ENCODE measurements around the gene FRMD4A.
A peak's percentile ranks its signal among the peaks of the same experiment; 100 is the strongest.

FRMD4A gene

DNA sequence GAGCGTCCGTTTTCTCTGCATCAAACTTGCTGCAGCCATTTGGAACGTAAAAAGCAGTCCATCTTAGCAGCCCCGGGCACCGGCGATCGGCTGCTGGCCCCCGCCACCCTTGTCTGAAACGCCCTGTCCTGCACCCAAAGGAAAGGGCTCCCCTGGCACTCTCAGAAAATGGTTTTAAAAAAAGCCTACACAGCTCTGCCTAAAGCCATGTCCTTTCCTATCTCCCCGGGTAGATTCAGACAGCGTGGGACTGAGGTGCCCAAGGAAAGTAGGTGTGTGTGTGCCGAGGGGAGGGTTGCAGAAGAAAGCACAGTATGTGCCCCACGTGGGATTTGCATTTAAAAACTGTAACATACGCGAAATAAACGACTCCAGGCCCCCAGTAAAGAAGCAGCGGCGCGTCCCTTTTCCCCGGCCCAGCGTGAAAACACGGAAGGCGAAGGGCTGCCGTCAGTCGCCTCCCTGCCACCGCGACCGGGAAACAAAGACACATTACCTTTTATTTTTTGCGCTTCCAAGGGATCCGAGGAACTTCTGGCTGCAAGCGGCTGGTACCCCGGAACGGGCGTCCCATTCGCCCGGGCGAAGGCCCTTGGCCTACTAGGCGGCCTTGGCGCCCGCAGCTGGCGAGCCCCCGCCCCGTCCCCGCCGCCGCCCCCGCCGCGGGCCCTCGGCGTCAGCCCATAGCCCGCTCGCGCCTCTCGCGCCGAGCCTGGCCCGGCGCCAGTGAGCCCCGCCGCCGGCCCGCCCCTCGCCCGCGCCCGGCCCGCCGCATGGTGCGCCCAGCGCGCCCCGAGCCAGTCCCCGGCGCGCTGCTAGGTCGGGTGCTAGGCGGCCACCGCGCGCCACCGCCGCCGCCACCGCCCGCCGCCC is 439.4 kb downstream of the FRMD4A start:
- peak overlapping the region; percentile 49 for H3K4me3 ChIP-seq (ENCODE audit: insufficient read depth, low read depth, low read length, poor library complexity, severe bottlenecking)
- H3K4me1 ChIP-seq (ENCODE audit: control insufficient read depth, insufficient read depth, low read length, poor library complexity, severe bottlenecking): peaks cover 12% of the 10 kb centered on the region
- H3K27ac ChIP-seq (ENCODE audit: insufficient read depth, low read length, poor library complexity, severe bottlenecking): no peak overlapping the region
- no peaks in the 10 kb centered on the region for H3K36me3 ChIP-seq (ENCODE audit: control insufficient read depth, insufficient read depth, low read length)
- peaks cover 22% of the 10 kb centered on the region for H3K27me3 ChIP-seq (replicated peaks; ENCODE audit: control insufficient read depth, insufficient read depth, low read length, poor library complexity, severe bottlenecking)
- DNase-seq: no peak
- no peaks in the 10 kb centered on the region for H3K9me3 ChIP-seq (ENCODE audit: control insufficient read depth, low read length)

DNA sequence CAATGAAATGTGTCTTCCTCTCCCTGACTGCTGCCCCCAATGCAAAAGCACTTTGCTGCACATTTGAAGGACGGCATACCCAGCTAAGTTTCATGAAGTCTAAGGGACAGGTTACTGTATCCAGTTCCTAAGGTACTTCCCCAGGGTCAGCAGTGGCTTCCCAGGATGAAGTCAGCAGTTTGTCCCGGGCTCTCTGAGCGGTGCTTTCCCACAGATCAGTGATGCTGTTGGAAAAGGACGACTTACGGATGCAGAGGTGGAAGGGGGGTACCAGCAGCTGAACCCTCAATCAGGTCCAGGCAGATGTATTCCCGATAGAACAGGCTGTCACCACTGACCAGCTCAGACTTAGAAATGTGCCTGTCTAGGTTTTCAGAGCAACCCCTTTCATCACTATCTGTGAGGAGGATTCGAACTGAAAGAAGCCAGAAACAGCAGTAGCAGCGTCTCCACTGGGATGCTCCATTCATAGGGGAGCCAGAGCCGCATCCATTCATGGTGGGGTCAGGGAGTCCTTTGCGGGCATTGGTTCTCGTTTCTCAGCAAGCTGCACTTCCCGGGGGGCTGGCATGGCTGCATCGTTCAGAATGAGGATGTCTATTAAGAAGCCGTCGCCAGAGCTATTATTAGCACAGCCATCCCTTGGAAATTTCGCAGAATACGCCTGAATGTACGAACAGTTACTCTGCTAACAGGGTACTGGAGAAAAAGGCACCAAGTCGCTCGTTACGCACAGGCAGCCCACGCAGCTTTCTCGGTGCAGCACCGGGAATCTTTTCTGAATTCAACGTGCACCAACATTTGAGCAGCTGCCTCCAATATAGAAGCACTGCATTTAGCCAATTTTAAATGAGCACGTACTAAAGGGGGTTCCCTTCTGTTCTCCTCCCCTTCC is 440.2 kb downstream of the FRMD4A start:
- Histone ChIP-seq H3K4me1 (ENCODE audit: control insufficient read depth, insufficient read depth, low read length, poor library complexity, severe bottlenecking) (peaks cover 12% of the 10 kb centered on the region), H3K27ac (ENCODE audit: insufficient read depth, low read length, poor library complexity, severe bottlenecking) (no peak overlapping the region), H3K27me3 (replicated peaks; ENCODE audit: control insufficient read depth, insufficient read depth, low read length, poor library complexity, severe bottlenecking) (peaks cover 22% of the 10 kb centered on the region), H3K4me3 (ENCODE audit: insufficient read depth, low read depth, low read length, poor library complexity, severe bottlenecking) (peak overlapping the region; percentile 49), H3K36me3 (ENCODE audit: control insufficient read depth, insufficient read depth, low read length) (no peaks in the 10 kb centered on the region), H3K9me3 (ENCODE audit: control insufficient read depth, low read length) (no peaks in the 10 kb centered on the region)
- no peak for DNase-seq

DNA sequence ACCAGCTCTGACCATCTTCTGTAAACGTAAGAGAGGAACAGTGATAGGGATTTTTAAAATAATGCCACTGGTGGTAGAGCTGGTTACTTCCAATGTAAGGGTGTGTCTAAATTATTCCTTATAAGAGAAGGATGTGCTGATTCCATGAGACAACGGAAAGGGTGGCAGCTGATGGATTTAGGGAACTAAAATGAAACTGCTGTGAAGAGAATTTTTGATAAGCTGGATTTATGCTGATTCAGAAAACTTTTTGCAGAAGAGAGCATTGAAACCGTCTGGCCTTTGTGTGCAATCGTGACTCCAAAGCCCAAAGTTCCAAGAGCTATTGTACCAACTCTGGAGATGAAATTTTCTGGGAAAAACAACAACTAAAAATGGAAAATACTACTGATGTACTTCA is 443.0 kb downstream of the FRMD4A start:
- H3K9me3 ChIP-seq (ENCODE audit: control insufficient read depth, low read length): no peaks in the 10 kb centered on the region
- H3K4me3 ChIP-seq (ENCODE audit: insufficient read depth, low read depth, low read length, poor library complexity, severe bottlenecking): no peak overlapping the region
- peaks cover 22% of the 10 kb centered on the region for H3K27me3 ChIP-seq (replicated peaks; ENCODE audit: control insufficient read depth, insufficient read depth, low read length, poor library complexity, severe bottlenecking)
- H3K4me1 ChIP-seq (ENCODE audit: control insufficient read depth, insufficient read depth, low read length, poor library complexity, severe bottlenecking): peaks cover 12% of the 10 kb centered on the region
- DNase-seq: no peak
- no peaks in the 10 kb centered on the region for H3K36me3 ChIP-seq (ENCODE audit: control insufficient read depth, insufficient read depth, low read length)
- no peak overlapping the region for H3K27ac ChIP-seq (ENCODE audit: insufficient read depth, low read length, poor library complexity, severe bottlenecking)

DNA sequence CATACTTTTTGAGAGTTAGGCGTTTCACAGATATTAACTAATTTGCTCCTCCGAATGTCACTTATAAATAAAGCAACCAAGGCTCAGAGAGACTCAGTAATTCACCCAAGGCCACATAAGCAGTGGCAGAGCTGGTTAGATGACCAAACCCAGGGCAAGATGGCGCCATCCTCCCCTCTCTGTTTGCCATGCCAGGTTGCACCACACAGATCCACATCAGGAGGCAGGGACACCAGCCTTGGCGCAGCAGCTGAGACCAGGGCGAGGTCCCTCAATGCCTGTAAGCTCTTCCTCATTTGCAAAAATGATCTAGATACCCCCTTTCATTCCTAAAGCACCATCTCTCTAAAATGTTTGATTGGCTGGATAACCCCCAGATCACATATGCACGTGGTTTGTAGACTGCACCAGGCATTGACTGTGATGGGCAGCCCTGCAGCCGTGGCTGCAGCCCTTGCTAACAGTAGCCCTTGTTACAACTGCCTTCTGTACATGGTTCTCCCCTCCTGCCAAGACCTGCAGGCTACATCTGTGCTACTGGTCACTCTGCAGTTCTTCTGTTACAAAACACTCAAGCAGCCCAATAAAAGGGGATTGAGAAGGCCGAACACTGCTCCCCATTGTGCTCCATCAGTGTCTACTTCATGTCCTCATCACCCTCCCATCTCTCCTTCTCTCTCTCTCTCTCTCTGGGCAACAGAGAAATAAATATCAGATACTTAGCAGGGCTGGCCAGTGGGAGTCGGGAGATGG is 445.3 kb downstream of the FRMD4A start:
- H3K27me3 ChIP-seq (replicated peaks; ENCODE audit: control insufficient read depth, insufficient read depth, low read length, poor library complexity, severe bottlenecking): peaks cover 7% of the 10 kb centered on the region
- H3K36me3 ChIP-seq (ENCODE audit: control insufficient read depth, insufficient read depth, low read length): no peaks in the 10 kb centered on the region
- no peak overlapping the region for H3K27ac ChIP-seq (ENCODE audit: insufficient read depth, low read length, poor library complexity, severe bottlenecking)
- no peaks in the 10 kb centered on the region for H3K9me3 ChIP-seq (ENCODE audit: control insufficient read depth, low read length)
- H3K4me1 ChIP-seq (ENCODE audit: control insufficient read depth, insufficient read depth, low read length, poor library complexity, severe bottlenecking): no peaks in the 10 kb centered on the region
- DNase-seq: no peak
- no peak overlapping the region for H3K4me3 ChIP-seq (ENCODE audit: insufficient read depth, low read depth, low read length, poor library complexity, severe bottlenecking)

DNA sequence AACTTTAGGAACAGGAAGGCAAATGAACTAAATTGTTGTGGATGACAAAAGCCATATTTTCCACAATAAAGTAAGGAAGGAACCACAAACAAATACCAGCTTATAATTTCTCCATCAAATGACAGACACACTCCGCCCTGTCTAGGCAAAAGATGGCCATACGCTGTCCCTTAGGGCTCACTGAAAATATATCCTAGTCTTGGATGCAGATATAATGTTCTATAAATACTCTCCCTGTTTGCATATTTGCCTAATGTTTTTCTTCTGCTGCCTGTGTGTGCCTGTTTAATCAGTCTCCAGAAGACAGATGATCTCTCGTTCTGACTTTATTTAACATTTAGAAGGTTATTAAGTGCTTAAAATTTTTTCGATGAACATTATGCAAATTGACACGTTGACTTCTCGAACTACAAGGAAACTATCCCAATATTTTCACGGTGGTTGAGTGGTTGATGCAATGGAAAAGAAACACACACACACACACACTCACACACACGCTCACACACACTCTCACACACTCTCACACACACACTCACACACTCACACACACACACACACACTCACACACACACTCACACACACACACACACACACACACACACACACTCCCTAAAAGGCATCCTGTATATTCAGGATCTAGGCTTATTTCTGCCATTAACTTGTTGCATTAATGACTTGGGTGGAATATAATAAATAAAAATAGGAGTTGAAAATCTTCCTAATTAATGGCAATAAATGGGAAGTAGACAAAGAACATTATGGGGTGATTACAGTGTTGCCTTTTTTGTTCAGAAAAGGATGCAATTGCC is 446.9 kb downstream of the FRMD4A start:
- no peak for DNase-seq
- no peak overlapping the region for H3K27ac ChIP-seq (ENCODE audit: insufficient read depth, low read length, poor library complexity, severe bottlenecking)
- no peak overlapping the region for H3K4me3 ChIP-seq (ENCODE audit: insufficient read depth, low read depth, low read length, poor library complexity, severe bottlenecking)
- H3K36me3 ChIP-seq (ENCODE audit: control insufficient read depth, insufficient read depth, low read length): no peaks in the 10 kb centered on the region
- no peaks in the 10 kb centered on the region for H3K9me3 ChIP-seq (ENCODE audit: control insufficient read depth, low read length)
- H3K4me1 ChIP-seq (ENCODE audit: control insufficient read depth, insufficient read depth, low read length, poor library complexity, severe bottlenecking): no peaks in the 10 kb centered on the region
- no peaks in the 10 kb centered on the region for H3K27me3 ChIP-seq (replicated peaks; ENCODE audit: control insufficient read depth, insufficient read depth, low read length, poor library complexity, severe bottlenecking)

DNA sequence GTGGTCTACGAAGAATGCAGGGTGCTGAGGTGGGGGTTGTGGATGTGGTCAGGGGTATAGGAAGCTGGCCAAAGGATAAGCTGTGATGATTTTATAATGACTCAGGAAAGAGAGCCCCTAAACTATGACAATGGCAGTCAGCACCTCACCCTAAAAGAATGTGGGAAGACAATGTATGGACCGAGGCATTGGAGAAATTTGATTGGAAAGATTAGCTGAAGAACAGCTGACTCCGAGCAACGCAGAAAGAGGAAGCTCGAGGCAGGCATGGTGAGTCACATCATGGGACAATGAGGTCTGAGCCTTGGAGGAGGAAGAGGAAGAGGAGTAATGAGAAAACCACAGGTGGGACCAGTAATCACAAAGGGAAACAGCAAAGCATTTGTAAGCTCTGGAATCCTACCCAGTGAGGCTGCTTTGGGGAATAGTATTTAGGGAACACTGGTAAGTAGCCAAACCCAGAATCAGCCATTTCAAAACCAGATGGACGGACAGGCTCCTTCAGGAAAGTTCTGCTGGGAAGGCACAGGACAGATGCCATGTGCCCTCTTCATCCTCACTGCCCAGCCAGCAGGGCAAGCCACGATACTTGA is 448.5 kb downstream of the FRMD4A start:
- no peaks in the 10 kb centered on the region for H3K36me3 ChIP-seq (ENCODE audit: control insufficient read depth, insufficient read depth, low read length)
- no peak overlapping the region for H3K27ac ChIP-seq (ENCODE audit: insufficient read depth, low read length, poor library complexity, severe bottlenecking)
- H3K9me3 ChIP-seq (ENCODE audit: control insufficient read depth, low read length): no peaks in the 10 kb centered on the region
- H3K4me3 ChIP-seq (ENCODE audit: insufficient read depth, low read depth, low read length, poor library complexity, severe bottlenecking): no peak overlapping the region
- DNase-seq: no peak
- no peaks in the 10 kb centered on the region for H3K4me1 ChIP-seq (ENCODE audit: control insufficient read depth, insufficient read depth, low read length, poor library complexity, severe bottlenecking)
- no peaks in the 10 kb centered on the region for H3K27me3 ChIP-seq (replicated peaks; ENCODE audit: control insufficient read depth, insufficient read depth, low read length, poor library complexity, severe bottlenecking)

DNA sequence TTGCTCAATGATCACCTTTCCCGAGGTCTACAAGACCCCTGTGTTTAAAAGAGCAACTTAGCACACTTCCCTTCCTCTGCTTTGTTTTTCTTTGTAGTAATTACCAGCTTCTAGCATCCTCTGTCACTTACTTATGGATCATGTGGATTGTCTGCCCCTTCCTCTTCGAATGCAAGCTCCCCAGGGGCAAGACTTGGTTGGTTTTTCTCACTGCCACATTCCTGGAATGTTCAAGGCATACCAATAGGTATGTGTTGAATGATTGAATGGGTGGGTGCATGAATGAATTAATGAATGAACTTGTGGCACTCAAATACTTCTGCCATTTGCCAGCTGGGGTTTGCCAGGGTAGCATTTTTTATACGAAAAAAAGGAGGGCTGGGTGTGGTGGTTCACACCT is 450.0 kb downstream of the FRMD4A start:
- DNase-seq: no peak
- H3K36me3 ChIP-seq (ENCODE audit: control insufficient read depth, insufficient read depth, low read length): no peaks in the 10 kb centered on the region
- no peaks in the 10 kb centered on the region for H3K27me3 ChIP-seq (replicated peaks; ENCODE audit: control insufficient read depth, insufficient read depth, low read length, poor library complexity, severe bottlenecking)
- no peak overlapping the region for H3K4me3 ChIP-seq (ENCODE audit: insufficient read depth, low read depth, low read length, poor library complexity, severe bottlenecking)
- H3K9me3 ChIP-seq (ENCODE audit: control insufficient read depth, low read length): no peaks in the 10 kb centered on the region
- no peaks in the 10 kb centered on the region for H3K4me1 ChIP-seq (ENCODE audit: control insufficient read depth, insufficient read depth, low read length, poor library complexity, severe bottlenecking)
- H3K27ac ChIP-seq (ENCODE audit: insufficient read depth, low read length, poor library complexity, severe bottlenecking): no peak overlapping the region

DNA sequence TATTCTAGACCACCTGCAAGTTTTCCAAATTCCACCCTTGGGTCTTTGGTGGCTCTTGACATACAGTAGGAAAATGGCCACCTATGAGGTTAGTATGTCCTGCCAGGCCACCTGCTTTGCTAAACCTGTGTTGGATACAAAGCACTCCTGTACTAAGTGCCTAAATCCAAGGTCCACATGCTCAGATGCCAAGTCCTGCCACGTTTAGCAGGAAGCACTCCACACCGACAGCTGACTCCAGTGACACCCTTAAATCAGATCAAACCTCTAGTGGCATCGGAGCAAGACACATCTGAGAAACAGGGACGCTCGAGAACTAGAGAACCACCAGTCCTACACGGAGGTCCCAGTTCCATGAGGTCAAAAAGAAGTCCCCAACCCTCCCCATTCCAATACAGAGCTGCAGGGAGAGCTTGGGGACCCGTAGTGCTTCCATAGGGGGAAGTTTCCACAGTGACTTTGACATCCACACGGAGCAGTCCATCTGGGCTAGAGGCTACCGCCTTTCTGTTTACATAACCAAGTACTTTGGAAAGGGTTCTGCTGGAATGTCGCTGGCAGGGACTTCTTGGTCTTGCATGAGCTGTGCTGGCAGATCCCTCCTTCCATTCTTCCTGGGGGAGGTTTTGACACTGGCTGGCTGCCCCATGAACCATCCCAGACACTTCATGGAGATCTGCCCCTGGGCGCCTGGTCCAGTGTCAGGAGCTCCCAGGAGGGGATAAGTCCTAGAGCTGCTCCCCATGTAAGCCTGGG is 453.4 kb downstream of the FRMD4A start:
- Histone ChIP-seq H3K27ac (ENCODE audit: insufficient read depth, low read length, poor library complexity, severe bottlenecking) (no peak overlapping the region), H3K27me3 (replicated peaks; ENCODE audit: control insufficient read depth, insufficient read depth, low read length, poor library complexity, severe bottlenecking) (no peaks in the 10 kb centered on the region), H3K36me3 (ENCODE audit: control insufficient read depth, insufficient read depth, low read length) (no peaks in the 10 kb centered on the region), H3K4me3 (ENCODE audit: insufficient read depth, low read depth, low read length, poor library complexity, severe bottlenecking) (no peak overlapping the region), H3K9me3 (ENCODE audit: control insufficient read depth, low read length) (no peaks in the 10 kb centered on the region), H3K4me1 (ENCODE audit: control insufficient read depth, insufficient read depth, low read length, poor library complexity, severe bottlenecking) (no peaks in the 10 kb centered on the region)
- DNase-seq: no peak

Measured in effector memory CD4-positive, alpha-beta T cell (primary cell).